K562 (cell line): Measurements from ENCODE around the gene GXYLT2. TPM values are rescaled to one million over a fixed set of nuclear protein-coding genes. Genes with fewer than 3 reads are reported as not detected.

Source experiments
- CHCHD3 ChIP-seq: fragments of 250-450 bp; sonication (Bioruptor Pico); IDR thresholded peaks from 2 replicates; pipeline ENCODE4 v2.1.2; 2022; ENCODE audit warnings: mild to moderate bottlenecking
- EP300 ChIP-seq: IDR thresholded peaks from 2 replicates; pipeline ENCODE4 v1.6.1; 2012; ENCODE audit warnings: low read length, improper control_type of control experiment
- JUND ChIP-seq, 2 experiments: IDR thresholded peaks; 2 replicates in 1 of 2; 3 replicates in 1 of 2; pipeline ENCODE4 v1.6.1; 2011; ENCODE audit warnings: borderline replicate concordance in 2 of 2, low read depth in 2 of 2, low read length in 2 of 2, improper control_type of control experiment in 1 of 2, missing biosample characterization in 1 of 2, missing genetic modification characterization in 1 of 2, missing genetic modification reagents in 1 of 2
- KDM1A ChIP-seq, 2 experiments: fragments of 450-650 bp; IDR thresholded peaks; 2 replicates each; pipeline ENCODE4 v1.6.1; 2016; ENCODE audit warnings: mild to moderate bottlenecking in 2 of 2
- MAFK ChIP-seq: IDR thresholded peaks from 2 replicates; pipeline ENCODE4 v1.6.1; 2011; ENCODE audit warnings: low read length, improper control_type of control experiment
- NCOA1 ChIP-seq: fragments of 450-650 bp; IDR thresholded peaks from 2 replicates; pipeline ENCODE4 v1.6.1; 2016; ENCODE audit warnings: low read depth
- PCBP1 ChIP-seq: fragments of 200-400 bp; formaldehyde crosslinking; IDR thresholded peaks from 2 replicates; pipeline ENCODE4 v1.6.1; 2018; ENCODE audit warnings: mild to moderate bottlenecking, low read depth, low read length; ENCODE audit not compliant: poor library complexity, severe bottlenecking
- RUNX1 ChIP-seq: sonication (generic); IDR thresholded peaks from 2 replicates; pipeline ENCODE4 v1.6.1; 2016; ENCODE audit warnings: antibody characterized with exemption, low read depth
- SMARCA5 ChIP-seq: fragments of 450-650 bp; IDR thresholded peaks from 2 replicates; pipeline ENCODE4 v1.6.1; 2016
- ZNF143 ChIP-seq: sonication (generic); formaldehyde crosslinking; IDR thresholded peaks from 2 replicates; pipeline ENCODE4 v1.9.0; 2022; ENCODE audit warnings: mild to moderate bottlenecking, missing genetic modification reagents
- ZNF780A ChIP-seq: fragments of 250-450 bp; sonication (Bioruptor Pico); IDR thresholded peaks from 2 replicates; pipeline ENCODE4 v1.5.0; 2021; ENCODE audit warnings: mild to moderate bottlenecking
- polyA plus RNA-seq, 8 experiments: library from polyadenylated mRNA; depleted of rRNA in 4 of 8; stranded (reverse) in 5 of 8; unstranded in 3 of 8; fragments of >200 nt; fragmentation: Nextera tagmentation in 2 of 8; fragmentation: Illumina TruSeq in 1 of 8; extraction: Ambion mirVana in 2 of 8; extraction: Trizol in 1 of 8; gene quantifications; 2 replicates each; pipeline versions ENCODE4 v1.2.1 to v1.2.3, GENCODE V29; 2011 to 2014; ENCODE audit warnings: inconsistent platforms in 1 of 8, missing spikeins in 1 of 8
- total RNA-seq, 7 experiments: library from RNA; depleted of rRNA in 6 of 7; stranded (reverse); fragments of >200 nt in 6 of 7; fragmentation: Illumina TruSeq in 2 of 7; extraction: Trizol in 2 of 7; gene quantifications; 2 replicates each; pipeline versions ENCODE4 v1.2.1 to v1.2.3, GENCODE V29; 2011 to 2021; ENCODE audit warnings: low replicate concordance in 1 of 7
- TF ChIP-seq, protein P1 (sequence below): fragments of 450-650 bp; IDR thresholded peaks from 2 replicates; pipeline ENCODE4 v1.6.1; 2016; ENCODE audit warnings: mild to moderate bottlenecking, moderate library complexity
- TF ChIP-seq, protein P2 (sequence below): sonication (generic); formaldehyde crosslinking; IDR thresholded peaks from 2 replicates; pipeline ENCODE4 v1.8.0; 2022; ENCODE audit warnings: mild to moderate bottlenecking, low read depth, missing genetic modification reagents
- TF ChIP-seq, protein P3 (sequence below): fragments of 450-650 bp; formaldehyde crosslinking; IDR thresholded peaks from 2 replicates; pipeline ENCODE4 v1.4.0; 2022; ENCODE audit warnings: missing genetic modification characterization

GXYLT2 gene
- total and polyA plus RNA-seq, 9 of the 15 experiments (the other 6 are each of a cell fraction or from before 2014, with no cell fraction given), result 0.71 to 6.0 (median 3.3) TPM

DNA sequence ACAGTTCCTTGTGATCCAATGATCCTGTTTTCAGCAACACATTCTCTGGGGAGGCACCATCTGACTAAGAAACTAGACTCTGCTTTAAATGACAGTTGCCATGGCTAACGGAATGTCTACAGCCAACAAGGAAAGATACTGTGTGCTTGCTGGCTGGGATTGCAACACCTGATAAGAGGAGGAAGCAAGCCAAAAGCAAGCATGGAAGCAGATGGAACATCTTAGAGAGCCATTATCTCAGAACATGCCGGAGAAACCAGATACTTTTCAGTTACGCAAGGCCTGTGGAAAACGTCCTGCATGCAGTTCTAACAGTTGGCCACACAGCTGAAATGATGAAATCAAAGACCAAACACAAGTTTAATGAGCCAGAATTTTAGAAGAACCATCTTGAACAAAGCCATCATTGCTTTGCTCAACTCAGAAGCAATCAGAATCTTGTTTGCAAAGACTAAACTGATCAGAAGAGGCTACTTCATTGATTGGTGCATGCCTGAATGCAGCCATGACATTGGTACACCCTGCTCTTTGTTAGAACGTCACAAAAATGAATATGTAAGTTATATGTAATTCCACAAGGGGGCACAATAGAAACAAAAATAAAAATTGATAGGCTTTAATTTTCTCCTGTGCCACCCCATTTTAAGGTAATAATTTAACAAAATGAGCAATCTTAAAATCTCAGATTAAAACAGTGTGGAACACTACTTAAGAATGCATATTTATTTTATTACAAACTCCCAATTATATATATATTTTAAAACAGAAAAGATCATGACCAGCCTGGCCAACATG, 50.8 kb downstream of the GXYLT2 start (continued):
- TF ChIP-seq, protein P1, sequence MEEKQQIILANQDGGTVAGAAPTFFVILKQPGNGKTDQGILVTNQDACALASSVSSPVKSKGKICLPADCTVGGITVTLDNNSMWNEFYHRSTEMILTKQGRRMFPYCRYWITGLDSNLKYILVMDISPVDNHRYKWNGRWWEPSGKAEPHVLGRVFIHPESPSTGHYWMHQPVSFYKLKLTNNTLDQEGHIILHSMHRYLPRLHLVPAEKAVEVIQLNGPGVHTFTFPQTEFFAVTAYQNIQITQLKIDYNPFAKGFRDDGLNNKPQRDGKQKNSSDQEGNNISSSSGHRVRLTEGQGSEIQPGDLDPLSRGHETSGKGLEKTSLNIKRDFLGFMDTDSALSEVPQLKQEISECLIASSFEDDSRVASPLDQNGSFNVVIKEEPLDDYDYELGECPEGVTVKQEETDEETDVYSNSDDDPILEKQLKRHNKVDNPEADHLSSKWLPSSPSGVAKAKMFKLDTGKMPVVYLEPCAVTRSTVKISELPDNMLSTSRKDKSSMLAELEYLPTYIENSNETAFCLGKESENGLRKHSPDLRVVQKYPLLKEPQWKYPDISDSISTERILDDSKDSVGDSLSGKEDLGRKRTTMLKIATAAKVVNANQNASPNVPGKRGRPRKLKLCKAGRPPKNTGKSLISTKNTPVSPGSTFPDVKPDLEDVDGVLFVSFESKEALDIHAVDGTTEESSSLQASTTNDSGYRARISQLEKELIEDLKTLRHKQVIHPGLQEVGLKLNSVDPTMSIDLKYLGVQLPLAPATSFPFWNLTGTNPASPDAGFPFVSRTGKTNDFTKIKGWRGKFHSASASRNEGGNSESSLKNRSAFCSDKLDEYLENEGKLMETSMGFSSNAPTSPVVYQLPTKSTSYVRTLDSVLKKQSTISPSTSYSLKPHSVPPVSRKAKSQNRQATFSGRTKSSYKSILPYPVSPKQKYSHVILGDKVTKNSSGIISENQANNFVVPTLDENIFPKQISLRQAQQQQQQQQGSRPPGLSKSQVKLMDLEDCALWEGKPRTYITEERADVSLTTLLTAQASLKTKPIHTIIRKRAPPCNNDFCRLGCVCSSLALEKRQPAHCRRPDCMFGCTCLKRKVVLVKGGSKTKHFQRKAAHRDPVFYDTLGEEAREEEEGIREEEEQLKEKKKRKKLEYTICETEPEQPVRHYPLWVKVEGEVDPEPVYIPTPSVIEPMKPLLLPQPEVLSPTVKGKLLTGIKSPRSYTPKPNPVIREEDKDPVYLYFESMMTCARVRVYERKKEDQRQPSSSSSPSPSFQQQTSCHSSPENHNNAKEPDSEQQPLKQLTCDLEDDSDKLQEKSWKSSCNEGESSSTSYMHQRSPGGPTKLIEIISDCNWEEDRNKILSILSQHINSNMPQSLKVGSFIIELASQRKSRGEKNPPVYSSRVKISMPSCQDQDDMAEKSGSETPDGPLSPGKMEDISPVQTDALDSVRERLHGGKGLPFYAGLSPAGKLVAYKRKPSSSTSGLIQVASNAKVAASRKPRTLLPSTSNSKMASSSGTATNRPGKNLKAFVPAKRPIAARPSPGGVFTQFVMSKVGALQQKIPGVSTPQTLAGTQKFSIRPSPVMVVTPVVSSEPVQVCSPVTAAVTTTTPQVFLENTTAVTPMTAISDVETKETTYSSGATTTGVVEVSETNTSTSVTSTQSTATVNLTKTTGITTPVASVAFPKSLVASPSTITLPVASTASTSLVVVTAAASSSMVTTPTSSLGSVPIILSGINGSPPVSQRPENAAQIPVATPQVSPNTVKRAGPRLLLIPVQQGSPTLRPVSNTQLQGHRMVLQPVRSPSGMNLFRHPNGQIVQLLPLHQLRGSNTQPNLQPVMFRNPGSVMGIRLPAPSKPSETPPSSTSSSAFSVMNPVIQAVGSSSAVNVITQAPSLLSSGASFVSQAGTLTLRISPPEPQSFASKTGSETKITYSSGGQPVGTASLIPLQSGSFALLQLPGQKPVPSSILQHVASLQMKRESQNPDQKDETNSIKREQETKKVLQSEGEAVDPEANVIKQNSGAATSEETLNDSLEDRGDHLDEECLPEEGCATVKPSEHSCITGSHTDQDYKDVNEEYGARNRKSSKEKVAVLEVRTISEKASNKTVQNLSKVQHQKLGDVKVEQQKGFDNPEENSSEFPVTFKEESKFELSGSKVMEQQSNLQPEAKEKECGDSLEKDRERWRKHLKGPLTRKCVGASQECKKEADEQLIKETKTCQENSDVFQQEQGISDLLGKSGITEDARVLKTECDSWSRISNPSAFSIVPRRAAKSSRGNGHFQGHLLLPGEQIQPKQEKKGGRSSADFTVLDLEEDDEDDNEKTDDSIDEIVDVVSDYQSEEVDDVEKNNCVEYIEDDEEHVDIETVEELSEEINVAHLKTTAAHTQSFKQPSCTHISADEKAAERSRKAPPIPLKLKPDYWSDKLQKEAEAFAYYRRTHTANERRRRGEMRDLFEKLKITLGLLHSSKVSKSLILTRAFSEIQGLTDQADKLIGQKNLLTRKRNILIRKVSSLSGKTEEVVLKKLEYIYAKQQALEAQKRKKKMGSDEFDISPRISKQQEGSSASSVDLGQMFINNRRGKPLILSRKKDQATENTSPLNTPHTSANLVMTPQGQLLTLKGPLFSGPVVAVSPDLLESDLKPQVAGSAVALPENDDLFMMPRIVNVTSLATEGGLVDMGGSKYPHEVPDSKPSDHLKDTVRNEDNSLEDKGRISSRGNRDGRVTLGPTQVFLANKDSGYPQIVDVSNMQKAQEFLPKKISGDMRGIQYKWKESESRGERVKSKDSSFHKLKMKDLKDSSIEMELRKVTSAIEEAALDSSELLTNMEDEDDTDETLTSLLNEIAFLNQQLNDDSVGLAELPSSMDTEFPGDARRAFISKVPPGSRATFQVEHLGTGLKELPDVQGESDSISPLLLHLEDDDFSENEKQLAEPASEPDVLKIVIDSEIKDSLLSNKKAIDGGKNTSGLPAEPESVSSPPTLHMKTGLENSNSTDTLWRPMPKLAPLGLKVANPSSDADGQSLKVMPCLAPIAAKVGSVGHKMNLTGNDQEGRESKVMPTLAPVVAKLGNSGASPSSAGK, result peak; percentile 29; the same call in 1 of the 2 replicates
- TF ChIP-seq PCBP1 (no peak), CHCHD3 (CRISPR knock-in tag) (no peak), ZNF143 (CRISPR knock-in tag) (no peak), MAFK (no peak), ZNF780A (no peak), JUND (IDR thresholded peaks at IDR 0.05; ENCODE audit: borderline replicate concordance, low read depth, low read length) (peak; percentile 45; the same call in 1 of the 2 replicates), JUND (tag; IDR thresholded peaks at IDR 0.05; ENCODE audit: borderline replicate concordance, low read depth, low read length) (peak; percentile 61; the same call in 2 of the 3 replicates), EP300 (peak; percentile 77), NCOA1 (no peak), KDM1A (IDR thresholded peaks at IDR 0.05) (peak; percentile 10 to 46; a peak in 2 of 4 replicates), SMARCA5 (no peak), RUNX1 (no peak)
- TF ChIP-seq, protein P2, sequence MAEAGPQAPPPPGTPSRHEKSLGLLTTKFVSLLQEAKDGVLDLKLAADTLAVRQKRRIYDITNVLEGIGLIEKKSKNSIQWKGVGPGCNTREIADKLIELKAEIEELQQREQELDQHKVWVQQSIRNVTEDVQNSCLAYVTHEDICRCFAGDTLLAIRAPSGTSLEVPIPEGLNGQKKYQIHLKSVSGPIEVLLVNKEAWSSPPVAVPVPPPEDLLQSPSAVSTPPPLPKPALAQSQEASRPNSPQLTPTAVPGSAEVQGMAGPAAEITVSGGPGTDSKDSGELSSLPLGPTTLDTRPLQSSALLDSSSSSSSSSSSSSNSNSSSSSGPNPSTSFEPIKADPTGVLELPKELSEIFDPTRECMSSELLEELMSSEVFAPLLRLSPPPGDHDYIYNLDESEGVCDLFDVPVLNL (CRISPR knock-in tag), result no peak
- TF ChIP-seq, protein P3, sequence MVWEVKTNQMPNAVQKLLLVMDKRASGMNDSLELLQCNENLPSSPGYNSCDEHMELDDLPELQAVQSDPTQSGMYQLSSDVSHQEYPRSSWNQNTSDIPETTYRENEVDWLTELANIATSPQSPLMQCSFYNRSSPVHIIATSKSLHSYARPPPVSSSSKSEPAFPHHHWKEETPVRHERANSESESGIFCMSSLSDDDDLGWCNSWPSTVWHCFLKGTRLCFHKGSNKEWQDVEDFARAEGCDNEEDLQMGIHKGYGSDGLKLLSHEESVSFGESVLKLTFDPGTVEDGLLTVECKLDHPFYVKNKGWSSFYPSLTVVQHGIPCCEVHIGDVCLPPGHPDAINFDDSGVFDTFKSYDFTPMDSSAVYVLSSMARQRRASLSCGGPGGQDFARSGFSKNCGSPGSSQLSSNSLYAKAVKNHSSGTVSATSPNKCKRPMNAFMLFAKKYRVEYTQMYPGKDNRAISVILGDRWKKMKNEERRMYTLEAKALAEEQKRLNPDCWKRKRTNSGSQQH (CRISPR knock-in tag), result no peak
